ENCODE results near the gene PRR22. TPM values are rescaled to one million over a fixed set of nuclear protein-coding genes. Genes with fewer than 3 reads are reported as not detected.
A peak's percentile ranks its signal among the peaks of the same experiment; 100 is the strongest.

Gene PRR22
- total and polyA plus RNA-seq, 9 of the 15 experiments (the other 6 are each of a cell fraction or from before 2014, with no cell fraction given): 0.03 to 12.0 (median 2.0) TPM; not detected in 1

GRCh38 chr19:5762608-5763217 lies 21.8 kb downstream of the PRR22 start:
- no peaks in the 10 kb centered on the region for H4K20me1 ChIP-seq (replicated peaks; ENCODE audit: control insufficient read depth, insufficient read depth, low read length)
- FAIRE-seq (no peak), ATAC-seq (no peak), DNase-seq (ENCODE audit: extremely low read depth in 1 of 4, low spot score in 3 of 4) (no peak)
- no peak overlapping the region for H3K4me2 ChIP-seq (ENCODE audit: insufficient read depth, low read length)
- TF ChIP-seq DNMT1 (IDR thresholded peaks at IDR 0.05) (no peak), ASH1L (IDR thresholded peaks at IDR 0.05; ENCODE audit: borderline replicate concordance, low read depth, partially characterized antibody) (no peak), EHMT2 (IDR thresholded peaks at IDR 0.05) (0 out of 2 replicates have a peak, but pooled peaks have one; percentile 46), MCM3 (IDR thresholded peaks at IDR 0.05) (no peak), PURB (CRISPR knock-in tag; IDR thresholded peaks at IDR 0.05; ENCODE audit: low read depth) (no peak)
- no peaks in the 10 kb centered on the region for H3K36me3 ChIP-seq (ENCODE audit: control insufficient read depth, insufficient read depth, low read length)
- no peaks in the 10 kb centered on the region for H3K9me3 ChIP-seq (replicated peaks; ENCODE audit: control insufficient read depth, insufficient read depth, low read depth, low read length)
- H3K27ac ChIP-seq (ENCODE audit: extremely low read depth, low read depth, low read length): no peak overlapping the region
- in situ Hi-C loops (cut with MboI) (no loop called here), intact Hi-C loops (cut with micrococcal nuclease) (no loop called here)
- no peaks in the 10 kb centered on the region for H3K79me2 ChIP-seq (ENCODE audit: control insufficient read depth, insufficient read depth, low read length)
- H3K9ac ChIP-seq (ENCODE audit: insufficient read depth in 1 of 2, low read depth in 2 of 2, low read length in 2 of 2): no peak overlapping the region
- BruUV-seq (replicated peaks): no TSS peak
- no peak overlapping the region for H2AFZ ChIP-seq (ENCODE audit: low read depth, low read length)
- H3K4me3 ChIP-seq: no peak overlapping the region
- 0% methylated on average over 5 of the region's 5 CpGs for WGBS (ENCODE audit: insufficient coverage, low coverage, missing lambda C conversion rate)
- POLR2A ChIA-PET: no interaction called here
- no peaks in the 10 kb centered on the region for H3K9me1 ChIP-seq (ENCODE audit: control insufficient read depth, insufficient read depth, low read length)
- H3K27me3 ChIP-seq (ENCODE audit: control insufficient read depth in 2 of 2, insufficient read depth in 2 of 2, low read length in 2 of 2): peaks cover 14 to 20% of the 10 kb centered on the region in 2 experiments
- H3K4me1 ChIP-seq (replicated peaks in 1 of 2; ENCODE audit: control insufficient read depth in 2 of 2, insufficient read depth in 2 of 2, low read length in 2 of 2): no peaks in the 10 kb centered on the region; a peak in 1 of 5 replicates
- CTCF ChIA-PET (ENCODE audit: low intra/inter-chr PET ratio): no interaction called here

- Histone ChIP-seq H3K9ac (ENCODE audit: insufficient read depth in 1 of 2, low read depth in 2 of 2, low read length in 2 of 2) (no peak overlapping the region), H3K27ac (ENCODE audit: extremely low read depth, low read depth, low read length) (no peak overlapping the region), H4K20me1 (replicated peaks; ENCODE audit: control insufficient read depth, insufficient read depth, low read length) (no peaks in the 10 kb centered on the region), H3K79me2 (ENCODE audit: control insufficient read depth, insufficient read depth, low read length) (no peaks in the 10 kb centered on the region), H3K4me1 (replicated peaks in 1 of 2; ENCODE audit: control insufficient read depth in 2 of 2, insufficient read depth in 2 of 2, low read length in 2 of 2) (no peaks in the 10 kb centered on the region; a peak in 1 of 5 replicates), H3K9me1 (ENCODE audit: control insufficient read depth, insufficient read depth, low read length) (no peaks in the 10 kb centered on the region), H3K4me3 (no peak overlapping the region), H3K9me3 (replicated peaks; ENCODE audit: control insufficient read depth, insufficient read depth, low read depth, low read length) (no peaks in the 10 kb centered on the region), H3K4me2 (ENCODE audit: insufficient read depth, low read length) (no peak overlapping the region), H2AFZ (ENCODE audit: low read depth, low read length) (no peak overlapping the region), H3K27me3 (ENCODE audit: control insufficient read depth in 2 of 2, insufficient read depth in 2 of 2, low read length in 2 of 2) (peaks cover 12 to 29% of the 10 kb centered on the region in 2 experiments; a peak in 3 of 5 replicates), H3K36me3 (ENCODE audit: control insufficient read depth, insufficient read depth, low read length) (no peaks in the 10 kb centered on the region)
- BruUV-seq (replicated peaks): no TSS peak
- ATAC-seq: no peak
- CTCF ChIA-PET (ENCODE audit: low intra/inter-chr PET ratio): no interaction called here
- no peak for FAIRE-seq
- 10% methylated on average over 5 of the region's 6 CpGs for WGBS (ENCODE audit: insufficient coverage, low coverage, missing lambda C conversion rate)
- DNase-seq (ENCODE audit: extremely low read depth in 1 of 4, low spot score in 3 of 4): no peak
- in situ Hi-C loops (cut with MboI): no loop called here
- POLR2A ChIA-PET: interaction anchor here (0.7 kb wide), 1 partner anchor 35 kb away, joined by 3 read pairs; no protein-coding TSS in a partner anchor
- intact Hi-C loops (cut with micrococcal nuclease): no loop called here
- peak; percentile 71 to 74 for TF ChIP-seq NRF1 (conservative IDR thresholded peaks at IDR 0.05 in 1 of 2, IDR thresholded peaks at IDR 0.05 in 1 of 2)
- TF ChIP-seq ZC3H11A (IDR thresholded peaks at IDR 0.05; ENCODE audit: low read depth, low read length): no peak
- no peak for TF ChIP-seq L3MBTL2 (IDR thresholded peaks at IDR 0.05)
- TF ChIP-seq ZNF311 (CRISPR knock-in tag; IDR thresholded peaks at IDR 0.05): no peak
- no peak for TF ChIP-seq MTA1 (IDR thresholded peaks at IDR 0.05; ENCODE audit: borderline replicate concordance)
- no peak for TF ChIP-seq TSHZ1 (CRISPR knock-in tag; IDR thresholded peaks at IDR 0.05)
- TF ChIP-seq BCL6 (CRISPR knock-in tag; IDR thresholded peaks at IDR 0.05): no peak
Measured at GRCh38 chr19:5753743-5754142, 30.8 kb downstream of the PRR22 start.

Data from K562 (cell line).